CD4-positive, alpha-beta T cell treated with Interleukin-15 for 1 hour (primary cell): ENCODE measurements around the gene CIAO2B.
A peak's percentile ranks its signal among the peaks of the same experiment; 100 is the strongest.
"Not testable (repeated sequence)": the region's sequence is repeated elsewhere in the genome, so short reads cannot be mapped to it uniquely, and the experiment has no call there.

Source experiments
- DNase-seq: peaks from one replicate; pipeline ENCODE4 v3.0.0-alpha.2; 2020

CIAO2B gene

GRCh38 chr16:66955363-66956153 lies 21.4 kb upstream of the CIAO2B start:
- not testable (repeated sequence) for DNase-seq

- DNase-seq = peak; percentile 67
Measured at GRCh38 chr16:66954097-66954659, 20.0 kb upstream of the CIAO2B start.

- no peak for DNase-seq
Measured at GRCh38 chr16:66953462-66954096, 19.4 kb upstream of the CIAO2B start.

- DNase-seq = no peak
Measured at GRCh38 chr16:66952430-66953110, 18.4 kb upstream of the CIAO2B start.

DNA sequence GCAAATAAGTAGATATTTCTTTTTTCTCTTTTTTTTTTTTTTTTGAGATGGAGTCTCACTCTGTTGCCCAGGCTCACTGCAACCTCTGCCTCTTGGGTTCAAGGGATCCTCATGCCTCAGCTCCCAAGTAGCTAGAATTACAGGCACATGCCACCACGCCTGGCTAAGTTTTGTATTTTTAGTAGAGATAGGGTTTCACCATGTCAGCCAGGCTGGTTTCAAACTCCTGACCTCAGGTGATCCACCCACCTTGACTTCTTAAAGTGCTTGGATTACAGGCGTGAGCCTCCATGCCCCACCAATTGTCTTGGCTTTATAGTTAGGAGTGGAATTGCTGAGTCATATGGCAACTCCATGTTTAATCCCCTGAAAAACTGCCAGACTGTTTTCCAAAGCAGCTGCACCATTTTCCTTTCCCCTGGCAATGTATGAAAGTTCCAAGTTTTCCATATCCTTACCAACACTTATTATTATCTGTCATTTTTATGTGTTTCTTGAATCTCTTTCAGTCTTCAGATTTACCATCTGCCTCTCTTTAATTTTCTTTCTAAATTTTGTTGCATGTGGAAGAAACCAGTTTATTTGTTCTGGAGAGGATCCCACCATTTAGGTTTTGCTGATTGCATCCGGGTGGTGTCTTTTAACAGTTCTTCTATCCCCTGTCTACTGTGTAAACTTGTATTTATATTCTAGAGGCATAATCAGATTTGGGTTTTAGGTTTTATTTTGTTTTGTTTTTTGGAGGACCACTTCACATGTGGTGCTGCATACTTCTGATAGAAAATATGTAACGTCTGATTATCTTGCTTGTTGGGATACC lies 17.0 kb upstream of the CIAO2B start:
- DNase-seq = no peak

- DNase-seq = no peak
Measured at GRCh38 chr16:66950437-66950836, 16.2 kb upstream of the CIAO2B start.

DNA sequence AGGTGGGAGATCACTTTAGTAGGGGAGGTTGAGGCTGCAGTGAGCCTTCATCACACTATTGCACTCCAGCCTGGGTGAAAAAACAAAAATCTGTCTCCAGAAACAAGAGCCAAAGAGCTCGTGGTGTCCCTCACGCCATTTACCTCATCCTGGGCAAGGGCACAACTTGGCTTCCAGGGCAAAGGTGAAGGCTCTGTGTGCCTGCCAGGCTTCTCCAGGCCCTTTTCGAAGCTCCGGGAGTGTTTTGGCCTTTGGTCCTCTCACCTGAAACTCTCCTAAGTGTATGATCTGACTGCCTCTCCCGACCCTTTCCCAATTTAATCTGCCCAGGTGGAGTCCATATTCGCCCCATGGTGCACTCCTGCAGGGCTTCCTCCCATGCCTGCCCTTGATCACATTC lies 15.3 kb upstream of the CIAO2B start:
- no peak for DNase-seq

DNA sequence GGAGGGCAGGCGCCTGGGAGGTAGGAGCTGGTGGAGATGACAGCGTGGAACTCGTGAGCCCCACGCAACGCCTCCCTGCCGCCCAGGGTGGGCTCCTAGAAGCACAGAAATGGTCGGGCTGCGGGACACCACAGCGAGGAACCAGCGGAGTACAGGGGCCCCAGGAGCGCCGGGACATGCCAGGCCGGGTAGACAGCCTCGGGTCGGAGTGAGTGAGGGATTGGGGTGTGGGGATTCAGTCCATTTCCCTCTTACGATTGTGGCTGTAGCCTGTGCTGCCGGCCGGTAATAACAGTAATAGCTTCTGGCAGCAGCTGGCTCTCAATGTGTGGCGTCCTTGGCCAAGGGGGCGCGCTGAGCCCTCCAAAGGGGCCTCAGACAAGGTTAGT lies 14.6 kb upstream of the CIAO2B start:
- no peak for DNase-seq

DNA sequence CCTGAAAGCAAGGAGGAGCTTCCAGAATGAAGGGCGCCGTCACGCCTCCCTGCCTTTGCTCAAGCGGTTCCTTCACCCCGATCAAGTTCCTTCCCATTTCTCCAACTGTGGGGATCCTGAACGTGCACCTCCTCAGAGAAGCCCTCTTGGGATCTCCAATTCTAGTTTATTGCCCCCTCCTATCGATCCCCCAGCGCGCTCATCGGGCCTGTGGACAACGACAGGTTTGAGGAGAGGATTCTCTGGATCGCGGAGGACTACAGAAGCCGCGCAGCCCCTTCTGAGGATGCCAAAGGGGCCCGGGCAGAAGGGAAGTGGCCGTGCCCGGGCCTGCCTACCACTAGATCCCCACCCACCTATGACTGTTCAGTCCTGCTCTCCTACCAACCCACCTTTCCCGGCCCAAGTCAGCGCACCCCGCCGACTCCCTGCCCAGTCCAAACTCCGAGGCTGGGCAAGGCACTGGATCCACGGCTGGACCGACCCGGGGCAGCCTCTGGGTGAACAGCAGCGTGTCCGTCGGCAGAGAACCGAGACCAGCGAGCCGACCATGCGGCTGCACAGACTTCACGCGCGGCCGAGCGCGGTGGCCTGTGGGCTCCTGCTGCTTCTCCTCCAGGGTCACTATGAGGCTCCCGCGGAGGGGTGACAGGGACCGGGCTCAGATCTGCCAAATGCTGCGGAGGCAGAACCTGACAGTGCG lies 14.1 kb upstream of the CIAO2B start:
- no peak for DNase-seq

GRCh38 chr16:66947302-66948065 lies 13.3 kb upstream of the CIAO2B start:
- DNase-seq = peak; percentile 81

GRCh38 chr16:66946974-66947301 lies 12.7 kb upstream of the CIAO2B start:
- no peak for DNase-seq

DNA sequence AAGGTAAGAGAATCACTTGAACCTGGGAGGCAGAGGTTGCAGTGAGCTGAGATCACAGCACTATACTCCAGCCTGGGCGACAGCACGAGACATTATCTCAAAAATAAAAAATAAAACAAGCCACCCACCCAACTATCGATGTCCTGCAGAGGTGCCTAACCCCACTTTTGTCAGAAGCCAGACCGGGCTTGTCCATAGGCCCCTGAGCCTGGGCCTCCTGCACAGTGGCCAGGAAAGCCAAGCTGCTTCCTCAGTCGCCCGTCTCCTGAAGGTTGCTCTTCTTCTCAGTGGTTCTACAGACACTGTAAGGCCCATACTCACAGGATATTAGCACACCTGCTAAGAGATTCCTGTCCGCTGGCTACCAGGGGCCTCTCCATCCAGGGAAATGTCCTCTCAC lies 12.3 kb upstream of the CIAO2B start:
- DNase-seq = no peak

DNA sequence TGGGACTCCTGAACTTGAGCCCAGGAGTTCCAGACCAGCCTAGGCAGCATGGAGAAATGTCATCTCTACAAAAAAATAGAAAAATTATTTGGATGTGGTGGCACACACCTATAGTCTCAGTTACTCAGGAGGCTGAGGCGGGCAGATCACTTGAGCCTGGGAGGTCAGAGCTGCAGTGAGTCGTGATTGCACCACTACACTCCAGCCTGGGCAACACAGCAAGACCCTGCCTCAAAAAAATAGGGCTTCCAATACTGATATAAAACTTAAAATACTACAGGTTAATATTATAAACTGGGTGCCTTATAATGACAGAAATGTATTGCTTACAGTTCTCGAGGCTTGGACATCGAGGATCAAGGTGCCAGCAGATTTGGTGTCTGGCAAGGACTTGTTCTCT lies 11.7 kb upstream of the CIAO2B start:
- DNase-seq = no peak

DNA sequence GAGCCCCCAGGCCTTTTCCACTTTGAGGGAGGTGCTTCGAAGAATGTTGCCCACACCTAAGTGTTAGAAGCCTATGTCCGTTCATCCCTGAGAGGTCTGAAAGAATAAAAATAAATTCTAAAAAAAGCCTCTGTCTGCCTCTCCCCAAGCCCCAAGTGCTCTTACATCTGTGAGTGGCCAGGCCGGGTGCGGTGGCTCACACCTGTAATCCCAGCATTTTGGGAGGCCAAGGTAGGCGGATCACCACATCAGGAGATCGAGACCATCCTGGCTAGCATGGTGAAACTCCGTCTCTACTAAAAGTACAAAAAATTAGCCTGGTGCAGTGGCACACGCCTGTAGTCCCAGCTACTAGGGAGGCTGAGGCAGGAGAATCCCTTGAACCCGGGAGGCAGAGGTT lies 10.8 kb upstream of the CIAO2B start:
- not testable (repeated sequence) for DNase-seq

DNA sequence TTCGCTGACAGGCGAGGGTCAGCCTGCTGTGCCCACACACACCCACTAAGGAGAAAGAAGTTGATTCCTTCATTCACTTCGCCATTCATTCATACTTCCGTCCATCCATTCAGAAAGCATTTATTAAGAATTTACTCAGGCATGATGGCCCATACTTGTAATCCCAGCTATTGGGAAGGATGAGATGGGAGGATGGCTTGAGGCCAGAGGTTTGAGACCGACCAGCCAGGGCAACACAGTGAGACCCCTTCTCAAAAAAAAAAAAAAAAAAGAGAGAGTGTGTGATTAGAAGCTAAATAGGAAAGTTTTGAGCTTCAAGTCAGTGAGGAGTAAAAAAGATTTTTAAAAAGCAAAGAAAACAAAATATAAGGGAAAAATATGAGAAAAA lies 9.8 kb upstream of the CIAO2B start:
- no peak for DNase-seq

- no peak for DNase-seq
Measured at GRCh38 chr16:66943426-66944053, 9.3 kb upstream of the CIAO2B start.

GRCh38 chr16:66942981-66943380 lies 8.8 kb upstream of the CIAO2B start:
- DNase-seq = no peak

DNA sequence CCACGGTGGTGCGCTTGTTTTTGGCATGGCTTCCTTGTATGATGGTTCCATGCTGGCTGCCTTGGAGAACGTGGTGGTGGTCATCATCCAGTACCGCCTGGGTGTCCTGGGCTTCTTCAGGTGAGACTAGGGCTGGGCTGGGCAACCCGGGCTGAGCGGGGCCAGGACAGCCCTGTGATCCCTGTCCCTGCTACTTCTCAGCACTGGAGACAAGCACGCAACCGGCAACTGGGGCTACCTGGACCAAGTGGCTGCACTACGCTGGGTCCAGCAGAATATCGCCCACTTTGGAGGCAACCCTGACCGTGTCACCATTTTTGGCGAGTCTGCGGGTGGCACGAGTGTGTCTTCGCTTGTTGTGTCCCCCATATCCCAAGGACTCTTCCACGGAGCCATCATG lies 6.0 kb upstream of the CIAO2B start:
- DNase-seq = no peak

GRCh38 chr16:66939366-66939765 lies 5.2 kb upstream of the CIAO2B start:
- DNase-seq = no peak

- no peak for DNase-seq
Measured at GRCh38 chr16:66937725-66938337, 3.6 kb upstream of the CIAO2B start.
